HG02870 (cell line): ENCODE data around the gene DCUN1D5.

Experiments
- ATAC-seq: cut with Tn5 transposase; IDR thresholded peaks from one replicate; pipeline ENCODE4 v1.9.1; 2021; ENCODE audit warnings: mild to moderate bottlenecking, moderate library complexity; ENCODE audit not compliant: unreplicated experiment

Gene DCUN1D5

DNA sequence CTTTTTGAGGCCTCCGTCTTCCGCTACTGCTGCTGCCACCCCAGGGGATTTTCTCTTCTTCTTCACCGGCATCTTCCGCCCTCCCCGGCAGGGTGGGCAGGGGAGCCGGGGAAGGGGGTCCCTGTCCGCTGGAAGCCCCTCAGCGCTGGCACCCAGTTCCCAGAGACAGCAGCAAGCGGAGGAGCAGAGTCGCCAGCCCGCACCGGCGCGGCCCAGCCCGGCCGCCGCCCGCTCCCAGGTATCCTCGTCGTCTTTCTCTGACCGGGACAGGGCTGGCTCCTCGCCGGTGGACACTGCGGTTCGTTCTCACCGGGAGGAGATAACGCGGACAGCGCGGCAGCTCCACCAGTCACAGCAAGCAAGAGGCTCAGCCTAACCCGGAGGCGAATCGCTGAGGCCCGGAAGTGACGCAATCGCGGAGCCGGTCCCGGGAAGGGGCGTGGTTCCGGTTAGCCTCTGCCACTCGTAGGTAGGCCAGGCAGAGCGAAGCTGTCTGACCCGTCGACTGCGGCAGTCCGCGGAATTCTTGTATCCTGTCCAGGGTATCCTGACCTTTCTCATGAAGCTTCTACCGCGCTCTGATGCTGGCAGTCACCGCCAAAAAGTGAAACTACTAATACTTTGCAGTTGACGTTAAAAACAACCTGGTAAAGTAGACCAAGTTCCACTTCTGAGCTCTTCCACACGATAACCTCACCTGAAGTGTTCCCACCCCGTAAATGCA lies at the start of gene DCUN1D5:
Gene DCUN1D5 (minus strand): TSS at position 360 of the 724 bp plus-strand sequence. CDS start 288 bp downstream, at position 72.
- peak; percentile 99 for ATAC-seq

GRCh38 chr11:103125462-103125861 lies 33.5 kb upstream of the DCUN1D5 start:
- ATAC-seq: no peak

- no peak for ATAC-seq
Observed at GRCh38 chr11:103114836-103115235, 22.9 kb upstream of the DCUN1D5 start.

DNA sequence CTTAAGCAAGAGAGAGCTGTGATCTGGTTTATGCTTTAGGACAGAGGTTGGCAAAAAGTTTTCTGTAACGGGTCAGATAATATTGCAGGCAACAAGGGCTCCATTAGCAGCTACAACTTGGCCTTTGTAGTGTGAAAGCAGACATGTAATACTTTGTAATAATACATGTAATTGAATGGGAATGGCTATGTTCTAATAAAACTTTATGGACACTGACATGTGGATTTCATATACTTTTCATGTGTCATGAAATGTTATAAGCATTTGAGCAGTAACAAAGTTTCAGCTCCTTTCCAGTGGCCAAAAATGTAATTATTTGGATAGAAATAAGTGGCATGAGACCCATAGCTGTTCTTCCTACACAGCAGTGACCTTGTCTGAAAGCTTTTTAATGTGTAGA lies 20.4 kb upstream of the DCUN1D5 start:
- ATAC-seq: no peak

DNA sequence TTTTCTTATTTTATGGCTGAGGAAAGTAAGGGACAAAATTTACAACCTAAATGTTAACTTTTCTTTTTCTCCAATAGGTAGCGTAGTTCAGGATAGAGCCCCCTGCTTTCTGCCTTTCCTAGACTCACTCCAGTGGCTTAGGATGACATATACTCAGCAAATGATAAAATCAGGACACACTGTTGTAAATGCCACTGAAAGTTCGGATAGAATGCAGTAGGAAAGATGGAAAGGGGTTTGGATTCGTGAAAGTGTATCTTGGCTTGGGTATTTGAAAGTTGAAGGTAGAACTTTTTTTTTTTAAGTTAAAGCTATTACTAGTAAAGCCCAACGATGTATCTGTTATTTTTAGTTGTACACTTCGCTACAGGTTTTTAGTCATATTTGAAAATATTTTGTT lies 19.4 kb upstream of the DCUN1D5 start:
- no peak for ATAC-seq

- no peak for ATAC-seq
Observed at GRCh38 chr11:103110391-103110790, 18.4 kb upstream of the DCUN1D5 start.

GRCh38 chr11:103109818-103110388 lies 17.9 kb upstream of the DCUN1D5 start:
- ATAC-seq: no peak

- ATAC-seq: peak; percentile 99
Observed at GRCh38 chr11:103108933-103109817, 17.2 kb upstream of the DCUN1D5 start, which contains the start of gene DYNC2H1. DYNC2H1 (plus strand) TSS chr11:103109426; CDS start chr11:103109575, 149 bp downstream.

DNA sequence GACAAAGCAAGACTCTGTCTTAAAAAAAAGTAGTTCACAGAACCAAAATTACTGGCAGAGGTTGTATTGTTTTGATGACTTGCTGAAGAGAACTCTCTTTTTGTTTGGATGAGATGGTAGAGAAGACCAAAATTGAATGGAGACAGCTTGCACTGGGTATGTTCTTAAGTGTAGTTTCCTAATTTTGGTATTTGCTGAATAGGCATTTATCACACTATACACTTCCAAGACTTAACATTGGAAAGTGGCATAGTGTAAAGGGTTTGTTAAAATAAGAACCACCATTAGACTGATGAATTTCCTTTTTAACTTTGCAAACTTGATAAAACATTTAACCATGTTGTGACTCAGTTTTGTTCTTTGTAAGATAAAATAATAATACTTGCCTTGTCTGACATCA lies 5.3 kb upstream of the DCUN1D5 start:
- ATAC-seq: no peak

DNA sequence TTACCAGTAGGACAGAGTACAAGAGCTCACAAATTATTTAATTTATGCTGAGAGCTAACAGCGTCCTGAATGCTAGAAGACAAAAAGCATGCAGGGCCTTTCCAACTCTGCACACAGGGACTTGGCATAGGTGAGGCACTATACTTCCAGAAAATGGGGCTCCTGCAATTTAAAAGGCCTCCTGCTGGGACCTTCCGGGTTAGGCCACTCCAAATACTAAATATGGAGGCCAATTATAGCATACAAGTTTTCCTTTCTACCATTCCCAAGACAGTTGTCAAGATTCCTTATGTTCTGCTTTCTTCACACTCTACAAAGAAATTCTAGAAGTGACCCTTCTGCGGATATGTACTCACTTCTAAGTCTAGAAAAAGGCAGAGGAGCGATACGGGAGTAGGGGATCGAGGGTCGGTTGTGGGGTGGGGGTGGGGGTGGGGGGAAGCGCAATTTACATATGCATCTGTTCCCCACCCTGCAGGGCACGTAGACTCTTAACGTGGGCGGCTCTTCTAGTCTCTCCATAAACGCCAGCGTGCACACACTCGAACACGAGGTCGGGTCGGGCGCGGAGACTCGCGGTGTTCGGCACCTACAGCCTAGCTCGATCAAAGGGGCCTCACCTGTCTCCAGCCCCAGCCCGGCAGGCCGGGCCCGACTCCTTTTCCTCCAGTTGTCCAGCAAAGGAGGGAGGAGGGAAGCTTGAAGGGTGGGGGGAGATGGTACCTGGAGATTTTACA lies 728 bp downstream of the DCUN1D5 start:
- peak; percentile 46 for ATAC-seq

DNA sequence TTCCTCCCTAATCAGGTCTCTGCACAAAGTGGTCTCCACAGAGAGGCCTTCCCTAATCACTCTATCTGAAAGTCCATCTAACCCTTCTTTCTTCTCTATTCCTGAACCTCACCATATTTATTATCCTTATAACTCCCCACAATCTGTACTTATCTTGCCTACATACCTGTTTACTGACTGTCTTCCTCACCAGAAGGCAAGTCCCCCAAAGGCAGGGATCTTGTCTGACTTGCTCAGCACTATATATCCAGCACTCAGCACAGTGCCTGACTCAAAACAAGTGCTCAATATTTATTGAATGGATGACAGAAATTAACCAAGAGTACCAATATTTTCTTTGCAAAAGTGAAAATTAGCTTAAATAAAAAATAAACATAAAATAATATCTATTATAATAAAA lies 5.5 kb downstream of the DCUN1D5 start:
- ATAC-seq: no peak

DNA sequence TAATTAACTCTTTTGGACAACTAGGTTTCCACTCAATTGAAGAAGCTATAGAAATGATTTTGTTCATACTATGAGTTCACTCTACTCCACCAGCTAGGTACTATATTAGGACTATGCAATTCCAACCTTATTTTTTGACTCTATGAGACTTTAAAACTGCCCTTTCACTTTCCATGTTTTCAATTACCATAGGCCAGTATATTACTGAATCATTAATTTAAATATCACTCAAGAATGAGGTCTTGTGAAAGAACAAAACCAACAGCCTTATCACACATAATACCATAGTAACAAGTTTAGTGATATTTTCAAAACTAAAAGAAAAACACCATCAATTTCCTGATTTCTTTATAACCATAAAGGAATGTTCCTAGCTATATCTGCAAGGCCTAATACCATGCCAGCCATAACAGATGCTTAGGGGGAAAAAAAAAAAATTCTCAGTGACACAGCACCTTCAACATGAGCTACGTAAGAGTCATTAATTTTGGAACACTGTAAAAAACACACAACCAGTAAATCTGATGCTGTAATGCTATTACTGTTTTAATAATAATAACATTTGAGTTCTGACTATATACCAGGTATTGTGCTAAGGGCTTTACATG lies 6.1 kb downstream of the DCUN1D5 start:
- no peak for ATAC-seq

DNA sequence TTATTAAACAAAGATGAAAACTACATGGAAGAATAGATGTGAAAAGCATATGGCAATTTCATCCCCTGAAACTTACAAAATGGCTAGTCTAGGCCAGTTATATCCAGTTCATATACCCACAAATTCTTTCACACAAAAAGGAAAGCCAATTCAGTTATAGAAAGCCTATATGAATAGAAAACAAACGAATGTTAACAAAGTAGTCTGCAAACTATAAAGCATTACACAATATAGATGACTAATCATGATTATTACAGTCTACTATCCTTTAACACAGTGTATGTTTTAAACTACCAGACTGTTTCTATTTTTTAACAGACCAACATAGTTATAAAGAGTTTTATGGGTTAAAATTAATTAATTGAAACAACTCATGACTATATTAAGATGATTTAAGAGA lies 12.1 kb downstream of the DCUN1D5 start:
- ATAC-seq: no peak

DNA sequence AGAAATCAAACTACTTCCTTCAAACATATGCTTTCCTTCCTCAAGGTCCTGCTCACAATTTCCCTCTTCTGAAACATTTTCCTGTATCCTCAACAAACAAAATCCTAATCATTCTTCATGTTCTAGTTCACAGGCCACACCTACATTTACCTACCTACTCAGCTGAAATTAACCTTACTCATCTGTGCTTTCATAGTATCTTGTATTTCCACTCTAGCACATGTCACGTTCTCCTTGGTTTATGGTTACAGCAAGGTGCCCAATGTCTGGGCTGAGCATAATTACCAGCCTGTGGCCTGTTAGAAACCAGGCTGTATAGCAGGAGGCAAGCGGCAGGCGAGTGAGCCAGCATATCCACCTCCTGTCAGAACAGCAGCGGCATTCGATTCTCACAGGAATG lies 13.2 kb downstream of the DCUN1D5 start:
- ATAC-seq: no peak

DNA sequence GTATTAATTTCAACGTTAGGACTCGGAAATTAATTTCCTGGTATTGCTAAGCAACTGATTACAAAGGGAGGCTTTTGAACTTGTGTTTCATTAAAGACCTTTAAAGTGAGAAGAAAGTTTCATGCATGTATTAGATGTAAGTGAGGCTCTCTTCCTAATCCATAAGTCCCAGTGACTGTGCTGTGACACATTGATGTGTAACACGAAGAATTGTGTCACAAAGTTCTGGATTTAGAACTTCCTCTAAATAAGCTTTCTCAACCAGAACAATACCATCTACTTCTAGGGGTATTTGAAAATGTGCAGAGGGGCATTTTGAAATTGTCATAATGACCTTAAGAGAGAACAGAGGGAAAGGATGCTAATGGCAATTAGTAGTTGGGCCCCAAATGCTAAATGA lies 14.4 kb downstream of the DCUN1D5 start:
- no peak for ATAC-seq

DNA sequence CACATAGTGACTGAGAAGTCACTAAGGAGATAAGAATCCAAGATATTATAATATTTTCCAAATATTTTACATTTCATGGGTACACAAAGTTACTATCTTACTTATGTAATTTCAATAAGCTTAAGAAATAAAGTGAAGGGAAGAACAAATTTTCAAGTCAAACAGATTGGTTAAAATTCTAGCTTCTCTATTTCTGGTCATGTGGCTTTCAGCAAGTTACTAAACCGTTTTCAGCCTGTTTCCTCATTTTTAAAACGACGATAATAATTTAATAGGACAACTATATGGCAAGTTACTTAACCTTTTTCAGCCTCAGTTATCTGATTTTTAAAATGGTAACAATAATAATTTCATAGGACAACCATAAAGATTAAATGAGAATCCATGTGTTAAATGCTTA lies 15.6 kb downstream of the DCUN1D5 start:
- ATAC-seq: no peak

- no peak for ATAC-seq
Observed at GRCh38 chr11:103071008-103071407, 21.0 kb downstream of the DCUN1D5 start.

DNA sequence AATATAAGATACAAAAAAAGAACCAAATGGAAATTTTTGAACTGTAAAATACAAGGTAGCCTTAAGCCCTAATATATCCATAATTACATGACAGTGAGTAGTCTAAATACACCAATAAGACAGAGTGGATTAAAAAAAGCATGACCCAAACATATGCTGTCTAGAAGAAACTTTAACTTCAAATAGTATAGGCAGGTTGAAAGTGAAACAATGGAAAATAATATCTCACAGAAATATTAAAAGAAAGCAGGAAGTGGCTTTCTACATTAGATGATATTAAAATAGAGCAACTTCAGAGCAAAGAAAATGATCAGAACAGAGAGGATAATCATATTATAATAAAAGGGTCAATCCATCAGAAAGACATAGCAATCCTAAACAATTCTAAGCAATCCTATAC lies 21.8 kb downstream of the DCUN1D5 start:
- no peak for ATAC-seq

- no peak for ATAC-seq
Observed at GRCh38 chr11:103069367-103069766, 22.6 kb downstream of the DCUN1D5 start.

DNA sequence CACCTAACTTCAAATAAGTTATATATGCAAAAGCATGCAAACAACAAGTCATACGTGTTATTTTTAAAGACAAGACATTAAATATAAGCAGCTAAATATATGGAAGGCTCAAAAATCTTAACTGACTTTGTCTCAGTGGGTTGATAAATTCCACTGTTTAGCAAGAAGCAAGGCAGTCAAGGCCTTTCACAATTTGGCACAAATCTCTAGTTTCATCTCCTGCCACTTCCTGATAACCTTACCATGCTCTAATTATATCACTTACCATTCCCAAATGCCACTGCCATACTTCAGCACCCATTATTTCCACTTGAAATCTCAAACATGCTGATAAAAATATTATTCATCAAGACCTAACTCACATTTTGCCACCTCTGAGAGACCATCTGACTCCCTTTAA lies 24.8 kb downstream of the DCUN1D5 start:
- ATAC-seq: no peak

GRCh38 chr11:103061656-103062055 lies 30.3 kb downstream of the DCUN1D5 start:
- no peak for ATAC-seq
